Stimulated activated CD4-positive, alpha-beta T cell treated with anti-CD3 and anti-CD28 coated beads, Interleukin-1b, Interleukin-23, amount 100 ng/mL, for 24 hours (primary cell): Measurements from ENCODE around the gene S100A9.
"Not testable (repeated sequence)": the region's sequence is repeated elsewhere in the genome, so short reads cannot be mapped to it uniquely, and the experiment has no call there.

ENCODE experiments used
- DNase-seq, 4 experiments: peaks; one replicate each; pipeline ENCODE4 v3.0.0-alpha.2; 2020; ENCODE audit warnings: low read depth in 4 of 4, low spot score in 1 of 4

S100A9 gene

GRCh38 chr1:153405825-153406599 is 48.4 kb downstream of the S100A9 start:
- DNase-seq, result not testable (repeated sequence)

GRCh38 chr1:153407274-153407673 is 49.6 kb downstream of the S100A9 start:
- DNase-seq, result not testable (repeated sequence)
